HCT116 (cell line): ENCODE measurements around the gene CDIP1. TPM values are rescaled to one million over a fixed set of nuclear protein-coding genes. Genes with fewer than 3 reads are reported as not detected.

Experiments used
- ATAC-seq: fragments of 200-7000 bp; cut with Tn5 transposase; 2 replicates; pipeline ENCODE4 v1.9.1; 2020; ENCODE audit warnings: mild to moderate bottlenecking, moderate library complexity
- BruUV-seq: library from RNA; stranded (reverse); fragments of 400-500 nt; replicated peaks from 2 replicates; lab custom pipeline; 2021; lab: Mats Ljungman, UMichigan
- CTCF ChIA-PET: fragments of 300-600 bp; sonication (Branson Sonifier 250); formaldehyde crosslinking; loops from one replicate; lab custom pipeline; 2021; ENCODE audit warnings: antibody characterized with exemption; lab: Charles Lee
- POLR2A ChIA-PET: fragments of 300-600, 350-600 bp; sonication (Branson Sonifier 250); formaldehyde crosslinking; loops from one replicate; lab custom pipeline; 2021; ENCODE audit warnings: antibody characterized with exemption; lab: Charles Lee
- RAD21 ChIA-PET, 2 experiments: fragments of 300-600 bp; sonication (Branson Sonifier 250); formaldehyde crosslinking; loops; one replicate each; lab custom pipeline; 2023; ENCODE audit warnings: low total read pairs in 2 of 2; ENCODE audit not compliant: uncharacterized antibody in 2 of 2, unreplicated experiment in 2 of 2, low non-redundant PET in 1 of 2; lab: Charles Lee
- DNase-seq: peaks from one replicate; pipeline ENCODE4 v3.0.0-alpha.2; 2010; ENCODE audit warnings: low read depth, low spot score
- H2AFZ ChIP-seq: fragments of 200-600 bp; shearing (Covaris generic), sonication (generic); 2 replicates; pipeline ENCODE4 v1.6.1; 2017; ENCODE audit warnings: low read depth, mixed run types, mixed read lengths, antibody characterized with exemption, low read length; ENCODE audit not compliant: poor library complexity, severe bottlenecking
- H3K27ac ChIP-seq: 2 replicates; pipeline ENCODE4 v1.5.1; 2012; ENCODE audit warnings: low read depth, low read length
- H3K27me3 ChIP-seq: fragments of 200-600 bp; sonication (generic); 2 replicates; pipeline ENCODE4 v1.6.1; 2016; ENCODE audit warnings: mixed run types, low read length, mixed read lengths; ENCODE audit not compliant: insufficient read depth
- H3K36me3 ChIP-seq, 2 experiments: fragments of 200-500 bp in 1 of 2; fragments of 200-600 bp in 1 of 2; sonication (Bioruptor generic) in 1 of 2; sonication (generic) in 1 of 2; 2 replicates each; pipeline versions ENCODE4 v1.5.1 to v1.6.1; 2014 to 2016; ENCODE audit warnings: low read length in 2 of 2, inconsistent platforms in 1 of 2, mixed read lengths in 1 of 2, mixed run types in 1 of 2; ENCODE audit not compliant: insufficient read depth in 2 of 2, control insufficient read depth in 1 of 2
- H3K4me1 ChIP-seq, 2 experiments: fragments of 200-600 bp in 1 of 2; sonication (generic) in 1 of 2; 2 replicates each; pipeline versions ENCODE4 v1.5.1 to v1.6.1; 2012 to 2017; ENCODE audit warnings: low read length in 2 of 2, inconsistent platforms in 1 of 2, mild to moderate bottlenecking in 1 of 2, mixed read lengths in 1 of 2, mixed run types in 1 of 2, moderate library complexity in 1 of 2; ENCODE audit not compliant: insufficient read depth in 2 of 2, control insufficient read depth in 1 of 2
- H3K4me2 ChIP-seq: fragments of 200-600 bp; sonication (generic); 2 replicates; pipeline ENCODE4 v1.6.1; 2017; ENCODE audit warnings: mixed run types, low read length, mixed read lengths
- H3K4me3 ChIP-seq, 2 experiments: fragments of 200-600 bp in 1 of 2; sonication (generic) in 1 of 2; replicated peaks in 1 of 2; 2 replicates each; pipeline ENCODE4 v1.5.1; 2011 to 2016; ENCODE audit warnings: low read length in 2 of 2, control low read depth in 1 of 2, low read depth in 1 of 2, mild to moderate bottlenecking in 1 of 2, mixed read lengths in 1 of 2, mixed run types in 1 of 2
- H3K79me2 ChIP-seq: fragments of 200-600 bp; sonication (generic); 2 replicates; pipeline ENCODE4 v1.6.1; 2017; ENCODE audit warnings: mild to moderate bottlenecking, mixed run types, low read length, moderate library complexity, mixed read lengths; ENCODE audit not compliant: insufficient read depth
- H3K9ac ChIP-seq: fragments of 200-600 bp; sonication (generic); 2 replicates; pipeline ENCODE4 v1.6.1; 2016; ENCODE audit warnings: low read length, mixed read lengths
- H3K9me2 ChIP-seq: fragments of 200-600 bp; sonication (generic), shearing (Covaris generic); 2 replicates; pipeline ENCODE4 v1.6.1; 2017; ENCODE audit warnings: mixed run types, mild to moderate bottlenecking, moderate library complexity; ENCODE audit not compliant: insufficient read depth
- H3K9me3 ChIP-seq, 2 experiments: fragments of 200-500 bp in 1 of 2; fragments of 200-600 bp in 1 of 2; sonication (Bioruptor generic) in 1 of 2; sonication (generic) in 1 of 2; 2 replicates each; pipeline ENCODE4 v1.6.1; 2014 to 2017; ENCODE audit warnings: low read length in 2 of 2, mixed read lengths in 2 of 2, inconsistent platforms in 1 of 2, low read depth in 1 of 2, mild to moderate bottlenecking in 1 of 2, mixed run types in 1 of 2, moderate library complexity in 1 of 2; ENCODE audit not compliant: control insufficient read depth in 1 of 2, insufficient read depth in 1 of 2
- H4K20me1 ChIP-seq: fragments of 200-600 bp; sonication (generic), shearing (Covaris generic); 2 replicates; pipeline ENCODE4 v1.6.1; 2017; ENCODE audit warnings: mixed run types, mild to moderate bottlenecking, moderate library complexity; ENCODE audit not compliant: insufficient read depth
- ATF3 ChIP-seq: IDR thresholded peaks from 2 replicates; pipeline ENCODE4 v1.6.1; 2012
- EGR1 ChIP-seq: IDR thresholded peaks from 2 replicates; pipeline ENCODE4 v1.6.1; 2012; ENCODE audit warnings: low read depth
- JUND ChIP-seq: IDR thresholded peaks from 2 replicates; pipeline ENCODE4 v1.6.1; 2012
- MAX ChIP-seq: IDR thresholded peaks from 2 replicates; pipeline ENCODE4 v1.6.1; 2012
- REST ChIP-seq: IDR thresholded peaks from 2 replicates; pipeline ENCODE4 v1.6.1; 2012; ENCODE audit warnings: low read depth
- SP1 ChIP-seq: IDR thresholded peaks from 2 replicates; pipeline ENCODE4 v1.6.1; 2012; ENCODE audit warnings: low read depth
- TCF7L2 ChIP-seq: IDR thresholded peaks from 2 replicates; pipeline ENCODE4 v1.7.0; 2011; ENCODE audit warnings: borderline replicate concordance, inconsistent platforms; ENCODE audit not compliant: insufficient read depth, insufficient read length; ENCODE audit errors: extremely low read depth
- YY1 ChIP-seq: IDR thresholded peaks from 2 replicates; pipeline ENCODE4 v1.6.1; 2011; ENCODE audit warnings: low read length, low read depth, moderate library complexity, mild to moderate bottlenecking; ENCODE audit not compliant: insufficient replicate concordance; ENCODE audit errors: extremely low read depth
- ZBTB33 ChIP-seq: IDR thresholded peaks from 2 replicates; pipeline ENCODE4 v1.6.1; 2011; ENCODE audit warnings: mild to moderate bottlenecking, low read length, moderate library complexity; ENCODE audit not compliant: insufficient replicate concordance; ENCODE audit errors: extremely low read depth
- ZNF274 ChIP-seq: fragments of 200-500 bp; sonication (Bioruptor generic); IDR thresholded peaks from 2 replicates; pipeline ENCODE4 v1.6.1; 2014; ENCODE audit warnings: mild to moderate bottlenecking, low read depth, low read length, inconsistent platforms
- intact Hi-C: fragments of 100-400 bp; cut with micrococcal nuclease; formaldehyde crosslinking; loops from 2 replicates; pipeline ENCODE4 v1.10.0; 2022
- total RNA-seq: library from RNA; stranded (reverse); gene quantifications from one replicate; pipeline ENCODE4 v1.2.1, GENCODE V29; 2021; ENCODE audit not compliant: unreplicated experiment

The CDIP1 gene
- total RNA-seq, 1 experiment from 2014 or later, result 7.2 TPM

GRCh38 chr16:4500272-4500671 lies 38.3 kb downstream of the CDIP1 start (continued):
- TF ChIP-seq ZBTB33, result no peak

GRCh38 chr16:4499196-4499555 lies 39.4 kb downstream of the CDIP1 start:
- Histone ChIP-seq H3K79me2 (peaks cover 91% of the 10 kb centered on the region), H4K20me1 (peaks cover 4% of the 10 kb centered on the region; the same call in 1 of the 2 replicates), H2AFZ (no peak overlapping the region), H3K4me1 (peaks cover 53 to 75% of the 10 kb centered on the region in 2 experiments), H3K9me2 (no peaks in the 10 kb centered on the region), H3K36me3 (peaks cover 0 to 6% of the 10 kb centered on the region in 2 experiments; a peak in 2 of 4 replicates), H3K27ac (no peak overlapping the region), H3K9ac (peak overlapping the region; percentile 28), H3K9me3 (no peaks in the 10 kb centered on the region), H3K27me3 (no peaks in the 10 kb centered on the region), H3K4me3 (no peak overlapping the region), H3K4me2 (peak overlapping the region; percentile 57)
- BruUV-seq, result no TSS peak
- intact Hi-C loops, result no loop called here
- DNase-seq (no peak), ATAC-seq (no peak)
- TF ChIP-seq REST (no peak), JUND (no peak), MAX (no peak), TCF7L2 (no peak), EGR1 (no peak), SP1 (no peak), YY1 (no peak), ZNF274 (no peak), ATF3 (no peak)
- ChIA-PET POLR2A (no interaction called here), RAD21 (no interaction called here), CTCF (no interaction called here)
